HG03280 (cell line): ENCODE measurements around the gene ZMIZ1.
A peak's percentile ranks its signal among the peaks of the same experiment; 100 is the strongest.

Source experiments
- ATAC-seq: cut with Tn5 transposase; IDR thresholded peaks from one replicate; pipeline ENCODE4 v1.9.1; 2021; ENCODE audit warnings: mild to moderate bottlenecking, moderate library complexity; ENCODE audit not compliant: unreplicated experiment

The ZMIZ1 gene

DNA sequence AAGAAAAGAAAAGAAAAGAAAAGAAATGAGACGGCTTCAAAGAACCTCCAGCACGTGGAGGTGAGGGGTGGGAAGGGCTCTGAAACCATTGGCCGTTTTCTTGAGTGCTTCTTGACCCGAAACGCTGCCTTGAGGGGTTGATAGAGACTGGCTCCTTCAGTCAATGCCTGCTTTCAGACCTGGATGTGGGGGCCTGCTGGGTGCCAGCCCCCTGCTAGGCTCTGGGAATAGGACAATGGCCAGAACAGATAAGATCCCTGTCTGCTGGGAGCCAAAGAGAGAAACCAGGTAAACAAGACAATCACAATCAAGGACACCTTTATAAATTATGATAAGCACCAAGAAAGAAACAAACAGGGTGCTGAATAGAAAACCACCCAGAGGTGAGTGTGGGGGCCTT lies 27.7 kb downstream of the ZMIZ1 start:
- no peak for ATAC-seq

DNA sequence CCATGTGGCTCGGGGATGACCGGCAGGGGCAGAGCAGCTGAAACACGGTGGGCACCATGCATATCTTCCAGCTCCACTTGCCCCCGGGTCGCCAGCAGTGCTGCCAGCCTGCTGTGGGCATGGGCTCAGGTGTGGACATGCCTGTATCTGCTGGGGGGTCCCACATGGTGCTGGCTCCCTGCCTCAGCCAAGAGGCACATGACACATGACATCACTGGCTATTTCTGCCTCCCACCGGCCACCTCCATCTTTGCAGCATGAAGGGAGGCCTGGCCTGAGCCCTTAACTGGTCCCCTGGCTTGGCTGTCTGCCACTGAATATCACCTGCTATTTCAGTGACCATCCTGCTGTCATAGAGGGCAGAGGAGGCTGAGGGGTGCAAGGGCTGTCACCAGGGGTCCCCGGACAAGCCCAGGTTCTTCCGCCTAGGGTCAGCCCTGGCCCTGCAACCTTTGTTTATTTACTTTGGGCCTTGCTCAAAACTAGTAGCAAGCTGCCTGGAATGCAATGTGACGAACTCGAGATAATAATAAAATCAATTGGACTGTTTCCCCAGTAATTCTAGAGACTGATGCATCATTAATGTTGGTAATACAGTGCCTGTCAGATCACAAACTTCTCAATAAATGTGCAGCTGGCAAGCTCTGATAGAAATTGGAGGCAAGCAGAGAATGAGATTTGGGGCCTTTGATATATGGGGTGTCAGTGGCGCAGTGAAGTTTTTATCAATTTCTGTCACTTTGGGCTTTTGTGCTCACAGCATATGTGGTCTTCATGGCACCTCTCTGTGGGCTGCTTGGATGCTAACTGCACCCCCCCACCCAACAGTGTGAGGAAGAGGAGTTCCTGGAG lies 28.5 kb downstream of the ZMIZ1 start:
- ATAC-seq: no peak

DNA sequence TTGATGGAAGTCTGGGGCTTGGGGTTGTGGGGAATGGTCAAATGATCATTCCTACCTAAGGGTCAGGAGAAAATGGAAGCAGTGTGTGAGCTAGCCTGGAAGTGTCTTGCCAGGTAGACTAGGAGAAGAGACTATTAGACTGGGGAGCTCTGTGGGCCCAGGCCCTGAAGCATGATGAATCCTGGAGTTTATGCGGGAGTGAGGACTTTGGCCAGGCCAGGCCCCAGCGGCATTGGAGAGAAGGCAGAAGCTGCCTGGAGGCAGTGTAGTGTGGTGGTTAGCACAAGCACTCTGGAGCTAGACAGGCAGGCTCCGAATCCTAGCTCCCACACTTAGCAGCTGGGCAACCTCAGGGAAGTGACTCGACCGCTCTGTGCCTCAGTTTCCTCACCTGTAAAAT lies 29.3 kb downstream of the ZMIZ1 start:
- ATAC-seq: no peak

GRCh38 chr10:79098596-79099015 lies 29.8 kb downstream of the ZMIZ1 start:
- ATAC-seq: peak; percentile 88

DNA sequence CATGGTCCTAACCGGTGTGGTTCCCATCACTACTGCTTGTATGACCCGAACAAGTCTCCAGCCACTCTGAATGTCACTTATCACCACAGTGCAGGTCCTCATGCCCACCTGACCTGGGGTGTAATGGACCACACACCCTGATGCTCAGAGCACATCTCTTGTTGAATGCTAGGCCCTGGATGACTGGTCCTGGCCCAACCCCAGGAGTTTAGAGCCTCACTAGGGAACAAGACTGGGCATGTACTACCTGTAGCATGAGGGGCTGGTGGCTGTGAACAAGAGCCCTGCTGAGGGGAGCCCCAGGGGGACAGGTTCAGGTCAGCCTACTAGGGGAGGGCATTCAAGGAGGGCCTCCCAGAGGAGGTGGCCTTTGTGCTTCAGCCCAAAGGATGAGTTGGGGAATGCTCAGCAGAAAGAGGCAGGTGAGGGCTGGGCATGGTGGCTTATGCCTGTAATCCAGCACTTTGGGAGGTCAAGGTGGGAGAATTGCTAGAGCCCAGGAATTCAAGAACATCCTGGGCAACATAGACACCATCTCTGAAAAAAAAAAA lies 31.2 kb downstream of the ZMIZ1 start:
- ATAC-seq: no peak

DNA sequence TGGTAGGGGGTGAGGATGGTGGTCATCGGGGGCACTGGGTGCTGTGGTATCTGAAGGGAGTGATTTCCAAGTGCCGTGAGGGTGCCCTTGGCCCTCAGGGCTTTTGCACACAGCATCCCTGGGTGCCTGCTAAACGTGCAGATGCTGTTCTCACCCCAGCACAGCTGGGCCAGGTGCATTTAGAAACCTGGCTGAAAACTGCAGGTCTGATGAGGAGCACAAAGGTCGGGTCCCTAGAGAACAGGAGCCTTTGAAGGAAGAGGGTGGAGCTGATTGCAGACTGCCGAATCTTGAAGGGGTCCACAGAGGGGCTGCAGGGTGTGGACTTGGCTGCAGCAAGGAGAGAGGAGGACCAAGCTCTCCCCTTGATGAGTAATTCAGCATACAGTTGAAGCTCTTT lies 32.0 kb downstream of the ZMIZ1 start:
- no peak for ATAC-seq

GRCh38 chr10:79101560-79102497 lies 33.1 kb downstream of the ZMIZ1 start:
- ATAC-seq: no peak

- no peak for ATAC-seq
Observed at GRCh38 chr10:79102498-79102874, 33.7 kb downstream of the ZMIZ1 start.

- no peak for ATAC-seq
Observed at GRCh38 chr10:79103129-79103528, 34.4 kb downstream of the ZMIZ1 start.

DNA sequence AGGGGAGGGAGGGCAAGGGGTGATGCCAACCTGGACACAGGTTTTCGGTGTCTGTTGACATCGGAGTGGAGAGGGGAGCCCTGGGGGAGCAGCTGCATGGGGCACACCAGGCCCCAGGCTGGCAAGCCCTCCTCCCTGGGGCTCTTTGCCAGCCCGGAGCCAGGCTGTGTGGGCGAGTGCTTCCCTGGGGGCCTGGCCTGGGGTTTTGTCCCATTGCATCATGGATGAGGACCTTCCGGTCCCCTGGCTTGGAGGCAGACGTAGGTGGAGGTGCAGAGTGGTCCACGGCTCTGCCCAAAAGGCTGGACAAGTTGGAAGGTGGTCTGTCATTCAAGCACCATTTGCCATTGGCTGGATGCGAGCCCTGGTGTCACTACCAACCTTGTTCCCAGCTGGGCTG lies 34.8 kb downstream of the ZMIZ1 start:
- no peak for ATAC-seq

DNA sequence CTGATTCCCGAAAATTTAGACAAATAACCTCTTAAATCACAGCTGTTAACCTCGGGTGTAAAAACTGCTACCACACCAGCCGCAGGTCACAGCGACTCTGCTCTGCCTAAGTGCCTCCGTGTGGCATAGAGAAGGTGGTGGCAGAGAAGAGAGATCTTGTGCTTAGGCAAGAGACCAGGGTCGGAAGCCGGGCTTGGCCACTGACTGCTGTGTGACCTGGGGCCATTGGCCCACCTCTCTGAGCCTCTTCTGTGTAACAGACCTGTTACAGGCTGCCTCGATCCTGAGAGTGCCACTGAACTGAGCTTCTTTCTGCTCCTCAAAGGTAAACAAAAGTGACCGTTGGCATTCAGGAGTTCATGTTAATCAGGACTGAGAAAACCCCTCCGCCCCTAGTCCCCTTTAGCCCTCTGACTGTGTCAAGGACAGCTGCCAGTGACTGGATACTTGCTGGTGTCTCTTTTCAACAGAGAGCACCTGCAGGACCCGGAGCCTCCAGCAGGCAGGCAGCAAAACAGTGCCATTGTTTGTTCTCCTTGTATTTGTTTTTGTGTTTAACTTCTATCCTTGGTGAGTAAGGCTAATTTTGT lies 36.5 kb downstream of the ZMIZ1 start:
- ATAC-seq: no peak

DNA sequence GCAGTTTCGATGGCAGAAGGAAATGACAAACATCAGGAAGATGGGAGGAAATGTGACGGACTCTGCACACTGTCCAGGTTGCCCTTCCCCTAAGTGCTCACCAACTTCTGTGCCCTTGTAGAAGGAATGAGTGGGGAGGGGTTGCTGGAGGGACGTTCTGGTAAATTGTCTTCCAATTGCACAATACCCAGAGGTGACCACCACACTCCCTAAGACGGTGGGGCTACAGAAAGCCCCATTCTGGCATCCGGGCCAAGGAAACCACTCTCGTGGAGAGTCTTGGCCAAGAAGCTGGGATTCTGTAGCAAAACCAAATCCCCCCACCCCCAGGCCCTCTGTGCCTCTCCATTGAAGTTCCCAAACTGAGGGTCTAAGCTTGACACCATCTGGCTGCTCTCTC lies 37.1 kb downstream of the ZMIZ1 start:
- ATAC-seq: no peak

DNA sequence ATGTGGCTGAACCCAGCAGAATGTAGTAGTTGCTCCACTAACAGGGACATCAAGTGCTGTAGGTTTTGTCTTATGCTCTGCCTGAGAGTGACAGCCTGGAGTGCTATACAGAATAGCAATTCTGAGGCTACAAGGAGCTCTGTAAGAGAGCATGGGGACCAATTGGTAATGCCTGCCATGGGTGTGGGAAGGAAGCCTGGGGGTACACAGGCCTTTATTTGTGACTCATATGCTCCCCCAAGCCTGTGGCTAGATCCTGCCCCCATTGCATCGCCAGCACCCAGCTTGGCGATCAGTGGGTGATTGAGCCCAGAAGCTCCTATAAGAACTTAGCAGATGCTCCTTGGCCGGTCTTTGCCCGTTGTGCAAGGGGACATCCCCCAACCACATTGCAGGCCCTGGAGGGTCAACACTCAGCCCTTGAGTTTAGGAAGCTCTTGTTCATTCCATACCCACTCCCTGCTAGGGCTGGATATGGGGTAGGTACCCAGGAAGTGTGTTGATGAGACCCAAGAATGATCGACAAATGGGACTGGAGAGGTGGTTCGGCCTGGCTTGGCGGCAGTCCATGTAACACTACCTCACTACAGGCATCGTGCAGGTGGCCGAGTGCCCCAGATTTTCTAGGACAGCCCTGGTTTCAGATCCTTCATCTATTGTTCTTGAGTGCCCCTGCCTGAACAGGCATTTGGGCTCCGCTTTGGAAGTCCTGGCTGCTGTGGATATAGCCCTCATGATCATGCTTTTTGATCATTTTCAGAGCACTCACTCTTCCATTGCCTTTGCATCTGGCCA lies 37.7 kb downstream of the ZMIZ1 start:
- ATAC-seq: no peak

- no peak for ATAC-seq
Observed at GRCh38 chr10:79107736-79108264, 39.0 kb downstream of the ZMIZ1 start.

DNA sequence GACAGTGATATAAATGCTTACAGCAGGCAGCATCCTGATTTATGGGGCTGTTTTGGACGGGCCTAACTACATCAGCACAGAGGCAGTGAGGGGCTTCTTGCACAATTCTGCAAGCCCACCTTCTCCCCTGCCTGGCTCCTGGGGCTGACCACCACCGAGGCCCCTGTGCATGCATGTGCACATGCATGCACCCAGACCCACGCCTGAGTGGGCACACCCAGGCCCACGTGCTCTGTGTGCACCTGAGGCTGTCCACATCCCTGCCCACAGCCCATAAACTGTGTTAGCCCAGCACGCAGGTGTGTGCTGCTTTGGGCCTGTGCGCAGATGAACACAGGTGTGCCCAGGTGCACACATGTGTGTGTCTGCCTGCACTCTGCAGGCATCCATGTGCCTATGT lies 40.0 kb downstream of the ZMIZ1 start:
- no peak for ATAC-seq

DNA sequence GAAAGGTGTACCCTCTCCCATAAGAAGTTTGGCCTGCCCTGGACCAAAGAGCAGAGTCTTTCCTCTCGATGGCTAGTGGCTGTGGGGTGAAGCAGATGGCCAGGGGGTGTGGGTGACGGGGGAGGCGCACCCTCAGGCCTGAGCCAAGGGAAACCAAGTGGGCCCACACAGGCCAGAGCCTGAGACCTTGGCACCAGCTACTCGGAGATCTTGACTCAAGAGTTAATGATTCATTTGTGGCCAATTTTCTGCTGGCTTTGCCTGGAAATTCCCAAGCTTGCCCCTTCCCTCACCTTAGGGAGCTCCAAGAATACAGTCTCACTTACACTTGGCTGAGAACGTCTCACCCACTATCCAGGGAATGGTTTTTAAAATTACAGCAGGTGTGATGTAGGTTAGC lies 42.7 kb downstream of the ZMIZ1 start:
- no peak for ATAC-seq

DNA sequence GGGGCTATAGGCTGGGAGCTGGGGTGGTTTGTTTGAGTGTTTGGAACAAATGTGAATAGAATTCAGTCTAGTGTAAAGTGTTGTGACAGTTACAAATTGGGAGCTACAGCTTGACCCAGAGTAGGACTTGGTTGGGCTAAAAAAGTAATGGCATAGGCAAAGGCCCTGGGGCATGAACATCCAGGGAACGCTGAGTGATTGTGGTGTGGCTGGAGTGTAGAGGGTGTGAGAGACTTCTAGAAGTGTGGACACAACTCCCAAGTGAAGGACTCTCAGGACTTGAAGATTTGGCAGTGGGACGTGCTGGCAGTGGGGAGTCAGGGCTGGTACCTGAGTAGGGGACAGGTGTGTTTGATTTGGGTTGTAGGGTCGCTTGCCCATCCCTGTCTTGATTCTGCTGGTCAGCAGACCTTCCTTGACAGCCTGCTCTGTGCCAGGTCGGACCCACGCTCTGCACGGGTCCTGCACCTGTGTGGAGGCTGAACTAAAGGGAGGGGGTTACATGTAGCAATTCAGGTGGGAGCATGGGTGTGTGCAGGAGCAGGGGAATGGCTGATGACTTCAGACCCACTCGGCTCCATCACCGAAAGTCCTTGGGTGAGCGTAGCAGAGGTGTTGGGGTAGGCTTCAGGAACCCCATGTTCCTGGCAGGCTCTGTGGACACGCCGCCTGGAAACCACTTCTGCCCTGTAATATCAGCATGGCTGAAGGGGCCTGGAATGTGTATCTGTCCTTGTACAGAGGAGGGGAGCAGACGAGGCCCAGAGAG lies 43.3 kb downstream of the ZMIZ1 start:
- ATAC-seq: no peak

DNA sequence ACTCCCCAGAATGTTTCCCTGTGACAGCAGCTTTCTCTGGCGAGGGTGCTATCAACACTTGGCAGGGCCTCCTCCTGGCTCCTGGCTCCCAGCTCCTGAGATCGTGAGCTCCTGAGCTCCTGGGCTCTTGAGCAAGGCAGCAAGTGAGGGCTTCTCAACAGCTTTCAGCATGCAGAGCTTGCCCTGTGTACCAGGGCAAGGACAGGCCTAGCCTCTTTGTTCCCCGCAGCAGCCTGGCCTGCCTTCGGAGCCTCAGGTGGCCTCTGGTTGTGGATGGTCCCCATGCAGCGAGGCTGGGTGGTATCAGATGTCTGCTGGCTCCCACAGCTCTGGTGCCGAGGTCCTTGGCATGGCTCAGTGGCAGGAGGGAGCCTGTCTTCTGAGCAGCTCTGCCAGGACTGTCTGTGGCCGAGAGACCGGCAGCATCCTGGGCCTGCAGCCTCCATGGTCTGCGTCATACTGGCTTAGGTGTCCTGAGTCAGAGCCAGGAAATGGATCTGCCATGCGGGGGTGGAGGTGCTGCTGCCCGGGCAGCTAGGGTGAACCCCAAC lies 44.2 kb downstream of the ZMIZ1 start:
- ATAC-seq: no peak

GRCh38 chr10:79113827-79114226 lies 45.1 kb downstream of the ZMIZ1 start:
- no peak for ATAC-seq
